SK-N-SH (cell line): ENCODE results near the gene BEND3.

Experiments
- CHD2 ChIP-seq: fragments of 150-350 bp; IDR thresholded peaks from 2 replicates; pipeline ENCODE4 v1.6.1; 2018; ENCODE audit warnings: low read length; ENCODE audit not compliant: partially characterized antibody
- EP300 ChIP-seq, 2 experiments: IDR thresholded peaks; 2 replicates each; pipeline versions ENCODE4 v1.4.0 to v1.6.1; 2012; ENCODE audit warnings: borderline replicate concordance in 1 of 2, low read depth in 1 of 2, low read length in 1 of 2
- FOSL2 ChIP-seq: IDR thresholded peaks from 2 replicates; pipeline ENCODE4 v1.4.0; 2012; ENCODE audit warnings: low read depth, mild to moderate bottlenecking, moderate library complexity, borderline replicate concordance
- MAX ChIP-seq: IDR thresholded peaks from 2 replicates; pipeline ENCODE4 v1.4.0; 2012; ENCODE audit warnings: low read depth
- POLR2AphosphoS5 ChIP-seq: IDR thresholded peaks from 2 replicates; pipeline ENCODE4 v1.6.1; 2012; ENCODE audit warnings: low read depth, low read length
- RFX5 ChIP-seq: IDR thresholded peaks from 2 replicates; pipeline ENCODE4 v1.6.1; 2012; ENCODE audit warnings: mild to moderate bottlenecking, improper control_type of control experiment, low read length
- SIN3A ChIP-seq: IDR thresholded peaks from 2 replicates; pipeline ENCODE4 v1.6.1; 2012; ENCODE audit warnings: low read depth, mild to moderate bottlenecking, low read length, moderate library complexity, borderline replicate concordance
- SMC3 ChIP-seq: IDR thresholded peaks from 2 replicates; pipeline ENCODE4 v1.6.1; 2012; ENCODE audit warnings: low read depth, low read length, improper control_type of control experiment
- TCF12 ChIP-seq: IDR thresholded peaks from 2 replicates; pipeline ENCODE4 v1.4.0; 2012
- TEAD4 ChIP-seq: IDR thresholded peaks from 2 replicates; pipeline ENCODE4 v1.4.0; 2012; ENCODE audit warnings: mild to moderate bottlenecking, borderline replicate concordance; ENCODE audit not compliant: insufficient read depth
- TF ChIP-seq, protein P1 (sequence below): IDR thresholded peaks from 2 replicates; pipeline ENCODE4 v1.4.0; 2012; ENCODE audit warnings: low read depth, borderline replicate concordance
- TF ChIP-seq, protein P2 (sequence below): fragments of 200-600 bp; sonication (generic); IDR thresholded peaks from 2 replicates; pipeline ENCODE4 v1.6.1; 2017; ENCODE audit warnings: antibody characterized with exemption, mild to moderate bottlenecking, moderate library complexity

- TF ChIP-seq, protein P1, sequence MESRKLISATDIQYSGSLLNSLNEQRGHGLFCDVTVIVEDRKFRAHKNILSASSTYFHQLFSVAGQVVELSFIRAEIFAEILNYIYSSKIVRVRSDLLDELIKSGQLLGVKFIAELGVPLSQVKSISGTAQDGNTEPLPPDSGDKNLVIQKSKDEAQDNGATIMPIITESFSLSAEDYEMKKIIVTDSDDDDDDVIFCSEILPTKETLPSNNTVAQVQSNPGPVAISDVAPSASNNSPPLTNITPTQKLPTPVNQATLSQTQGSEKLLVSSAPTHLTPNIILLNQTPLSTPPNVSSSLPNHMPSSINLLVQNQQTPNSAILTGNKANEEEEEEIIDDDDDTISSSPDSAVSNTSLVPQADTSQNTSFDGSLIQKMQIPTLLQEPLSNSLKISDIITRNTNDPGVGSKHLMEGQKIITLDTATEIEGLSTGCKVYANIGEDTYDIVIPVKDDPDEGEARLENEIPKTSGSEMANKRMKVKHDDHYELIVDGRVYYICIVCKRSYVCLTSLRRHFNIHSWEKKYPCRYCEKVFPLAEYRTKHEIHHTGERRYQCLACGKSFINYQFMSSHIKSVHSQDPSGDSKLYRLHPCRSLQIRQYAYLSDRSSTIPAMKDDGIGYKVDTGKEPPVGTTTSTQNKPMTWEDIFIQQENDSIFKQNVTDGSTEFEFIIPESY, result no peak
- TF ChIP-seq EP300 (IDR thresholded peaks at IDR 0.05; ENCODE audit: borderline replicate concordance in 1 of 2, low read depth in 1 of 2, low read length in 1 of 2) (no peak), POLR2AphosphoS5 (no peak), RFX5 (no peak), TEAD4 (no peak), FOSL2 (no peak), CHD2 (no peak), TCF12 (no peak), MAX (no peak), SMC3 (no peak), SIN3A (no peak)
- TF ChIP-seq, protein P2, sequence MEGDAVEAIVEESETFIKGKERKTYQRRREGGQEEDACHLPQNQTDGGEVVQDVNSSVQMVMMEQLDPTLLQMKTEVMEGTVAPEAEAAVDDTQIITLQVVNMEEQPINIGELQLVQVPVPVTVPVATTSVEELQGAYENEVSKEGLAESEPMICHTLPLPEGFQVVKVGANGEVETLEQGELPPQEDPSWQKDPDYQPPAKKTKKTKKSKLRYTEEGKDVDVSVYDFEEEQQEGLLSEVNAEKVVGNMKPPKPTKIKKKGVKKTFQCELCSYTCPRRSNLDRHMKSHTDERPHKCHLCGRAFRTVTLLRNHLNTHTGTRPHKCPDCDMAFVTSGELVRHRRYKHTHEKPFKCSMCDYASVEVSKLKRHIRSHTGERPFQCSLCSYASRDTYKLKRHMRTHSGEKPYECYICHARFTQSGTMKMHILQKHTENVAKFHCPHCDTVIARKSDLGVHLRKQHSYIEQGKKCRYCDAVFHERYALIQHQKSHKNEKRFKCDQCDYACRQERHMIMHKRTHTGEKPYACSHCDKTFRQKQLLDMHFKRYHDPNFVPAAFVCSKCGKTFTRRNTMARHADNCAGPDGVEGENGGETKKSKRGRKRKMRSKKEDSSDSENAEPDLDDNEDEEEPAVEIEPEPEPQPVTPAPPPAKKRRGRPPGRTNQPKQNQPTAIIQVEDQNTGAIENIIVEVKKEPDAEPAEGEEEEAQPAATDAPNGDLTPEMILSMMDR, result no peak
Measured at GRCh38 chr6:107161521-107161920, 46.2 kb upstream of the BEND3 start.
